ENCODE data around the gene PMVK. TPM values are rescaled to one million over a fixed set of nuclear protein-coding genes. Genes with fewer than 3 reads are reported as not detected.

The PMVK gene
- total and polyA plus RNA-seq, 10 of the 15 experiments (the other 5 are each of a cell fraction or from before 2014, with no cell fraction given), result 6.0 to 121 (median 49.4) TPM

GRCh38 chr1:154937085-154937987 is 817 bp upstream of the PMVK start (continued):
- TF ChIP-seq PBX3 (IDR thresholded peaks at IDR 0.05; ENCODE audit: insufficient replicate concordance, low read depth, low read length) (peak; percentile 17), BHLHE40 (IDR thresholded peaks at IDR 0.05; ENCODE audit: borderline replicate concordance in 1 of 2, low read depth in 2 of 2, low read length in 1 of 2) (peak; percentile 96 to 97), CTCF (IDR thresholded peaks at IDR 0.05 in 2 of 3, conservative IDR thresholded peaks at IDR 0.05 in 1 of 3; ENCODE audit: control insufficient read depth in 2 of 3, extremely low read depth in 1 of 3, insufficient read depth in 1 of 3, low read depth in 3 of 3, low read length in 3 of 3) (peak; percentile 6 to 18 (median 9); a peak in 2 of 6 replicates), MTA2 (IDR thresholded peaks at IDR 0.05; ENCODE audit: low read depth) (no peak; the same call in 1 of the 2 replicates), RFX5 (IDR thresholded peaks at IDR 0.05; ENCODE audit: low read depth, low read length) (peak; percentile 51; the same call in 1 of the 2 replicates), ZNF24 (IDR thresholded peaks at IDR 0.05) (no peak), NBN (IDR thresholded peaks at IDR 0.05) (0 out of 2 replicates have a peak, but pooled peaks have one; percentile 67), TBL1XR1 (IDR thresholded peaks at IDR 0.05; ENCODE audit: low read depth, low read length) (0 out of 2 replicates have a peak, but pooled peaks have one; percentile 18), RBBP5 (conservative IDR thresholded peaks at IDR 0.05) (no peak), HDAC6 (IDR thresholded peaks at IDR 0.05; ENCODE audit: unreplicated experiment) (no peak), NR2C2 (IDR thresholded peaks at IDR 0.05; ENCODE audit: borderline replicate concordance, control insufficient read depth, insufficient read length, low read depth) (no peak), SMAD5 (IDR thresholded peaks at IDR 0.05; ENCODE audit: low read depth) (peak; percentile 43; the same call in 1 of the 2 replicates), TCF3 (IDR thresholded peaks at IDR 0.05; ENCODE audit: borderline replicate concordance, insufficient read depth, low read depth, low read length) (no peak), POU2F2 (IDR thresholded peaks at IDR 0.05; ENCODE audit: borderline replicate concordance, low read depth, low read length) (no peak; the same call in 2 of the 3 replicates), RAD21 (IDR thresholded peaks at IDR 0.05; ENCODE audit: insufficient read depth, low read depth, low read length) (0 out of 2 replicates have a peak, but pooled peaks have one; percentile 10), CREM (IDR thresholded peaks at IDR 0.05; ENCODE audit: low read depth) (peak; percentile 96), KLF5 (IDR thresholded peaks at IDR 0.05; ENCODE audit: partially characterized antibody) (peak; percentile 99), E4F1 (IDR thresholded peaks at IDR 0.05; ENCODE audit: borderline replicate concordance, partially characterized antibody) (peak; percentile 53), SP1 (IDR thresholded peaks at IDR 0.05; ENCODE audit: low read depth, low read length) (peak; percentile 77), SIN3A (IDR thresholded peaks at IDR 0.05; ENCODE audit: low read depth, low read length) (no peak; the same call in 1 of the 2 replicates), ZNF274 (IDR thresholded peaks at IDR 0.05; ENCODE audit: insufficient read depth, insufficient read length) (no peak), SREBF1 (IDR thresholded peaks at IDR 0.05; ENCODE audit: low read length) (peak; percentile 98), SIX5 (IDR thresholded peaks at IDR 0.05; ENCODE audit: low read depth, low read length, severe bottlenecking) (peak; percentile 47), ETV6 (conservative IDR thresholded peaks at IDR 0.05 in 1 of 2, IDR thresholded peaks at IDR 0.05 in 1 of 2; ENCODE audit: borderline replicate concordance in 1 of 2, low read depth in 1 of 2) (0 out of 4 replicates have a peak, but pooled peaks of 1 of the 2 experiments have one; percentile 31), KDM1A (IDR thresholded peaks at IDR 0.05; ENCODE audit: borderline replicate concordance) (no peak)
